22Rv1 (cell line): ENCODE data around the gene CCT6B.
"Not testable (repeated sequence)": the region's sequence is repeated elsewhere in the genome, so short reads cannot be mapped to it uniquely, and the experiment has no call there.

Experiments
- H3K27ac ChIP-seq: fragments of 450-650 bp; 2 replicates; pipeline ENCODE4 v1.5.1; 2017
- CTCF ChIP-seq: fragments of 450-650 bp; IDR thresholded peaks from 2 replicates; pipeline ENCODE4 v1.5.1; 2017; ENCODE audit warnings: mild to moderate bottlenecking
- ZFX ChIP-seq: fragments of 450-650 bp; IDR thresholded peaks from 2 replicates; pipeline ENCODE4 v1.6.1; 2017; ENCODE audit warnings: antibody characterized with exemption, borderline replicate concordance

The CCT6B gene

DNA sequence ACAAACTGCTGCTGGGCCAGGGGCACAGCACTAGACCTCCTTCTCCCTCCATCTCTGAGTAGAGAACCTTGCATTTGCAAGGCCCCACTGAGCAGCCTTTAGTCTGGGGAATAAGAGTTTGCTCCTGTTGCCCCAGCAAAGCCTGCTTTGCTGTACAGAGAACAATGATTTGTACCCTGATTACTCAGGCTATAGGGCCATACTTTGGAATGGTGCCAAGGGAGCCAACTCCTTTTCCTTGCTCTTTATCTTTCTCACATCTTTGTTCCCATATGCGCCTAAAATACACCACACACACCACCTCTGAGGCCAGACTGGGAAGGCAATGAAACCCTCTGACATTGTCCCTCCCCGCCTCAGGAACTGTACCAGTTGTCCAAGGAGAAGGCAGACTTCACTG, 40.3 kb upstream of the CCT6B start:
- TF ChIP-seq ZFX: no peak
- no peak for TF ChIP-seq CTCF
- no peak overlapping the region for H3K27ac ChIP-seq

GRCh38 chr17:35000965-35001364, 39.7 kb upstream of the CCT6B start:
- H3K27ac ChIP-seq: not testable (repeated sequence)

- TF ChIP-seq CTCF: no peak
- no peak for TF ChIP-seq ZFX
- H3K27ac ChIP-seq: no peak overlapping the region
Measured at GRCh38 chr17:34999456-34999855, 38.2 kb upstream of the CCT6B start.

DNA sequence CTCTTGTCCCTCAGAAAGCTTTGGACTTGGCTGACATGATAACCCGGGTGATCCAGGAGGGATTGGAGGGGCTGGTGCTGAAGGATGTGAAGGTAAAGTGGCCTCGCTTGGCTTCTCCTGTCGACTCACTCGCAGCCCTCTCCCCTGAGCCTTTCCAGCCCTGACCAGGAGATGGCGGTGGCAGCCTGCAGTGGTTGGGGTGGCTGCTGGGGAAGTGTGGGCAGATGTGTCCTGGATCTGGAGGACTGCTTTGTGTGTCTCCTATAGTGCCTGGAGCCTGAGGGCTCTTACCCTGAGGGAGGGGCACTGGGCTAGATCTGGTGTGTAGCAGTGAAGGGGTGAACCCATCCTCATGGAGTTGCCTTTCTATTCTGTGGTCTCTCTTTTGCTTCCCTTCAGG, 36.9 kb upstream of the CCT6B start:
- no peak overlapping the region for H3K27ac ChIP-seq
- TF ChIP-seq CTCF: peak; percentile 57
- TF ChIP-seq ZFX: no peak

- TF ChIP-seq ZFX (no peak), CTCF (no peak)
- peak overlapping the region; percentile 45 for H3K27ac ChIP-seq
Measured at GRCh38 chr17:34997355-34997862, 36.1 kb upstream of the CCT6B start.

- no peak for TF ChIP-seq ZFX
- no peak for TF ChIP-seq CTCF
- peak overlapping the region; percentile 45 for H3K27ac ChIP-seq
Measured at GRCh38 chr17:34996422-34997285, 35.4 kb upstream of the CCT6B start.

GRCh38 chr17:34993031-34993430, 31.8 kb upstream of the CCT6B start:
- H3K27ac ChIP-seq: no peak overlapping the region
- TF ChIP-seq ZFX: no peak
- no peak for TF ChIP-seq CTCF
